Natural killer cell (primary cell): ENCODE measurements around the gene EBF3. TPM values are rescaled to one million over a fixed set of nuclear protein-coding genes. Genes with fewer than 3 reads are reported as not detected.

Experiments
- ATAC-seq, 3 donors: fragments of 150-1000 bp in 2 of 3; fragments of 200-7000 bp in 1 of 3; cut with Tn5 transposase; 1 replicate in 1 of 3; 2 replicates in 2 of 3; pipeline ENCODE4 v1.10.0; 2021; ENCODE audit warnings: mild to moderate bottlenecking in 2 of 3, moderate library complexity in 2 of 3
- DNase-seq, 2 donors: peaks; one replicate each; pipeline versions ENCODE4 v3.0.0 to v3.0.0-alpha.2; 2013 to 2021; ENCODE audit warnings: mixed read lengths in 1 of 2
- H3K27ac ChIP-seq: one replicate; pipeline ENCODE4 v1.5.1; 2013; ENCODE audit warnings: mild to moderate bottlenecking, low read length
- H3K27me3 ChIP-seq: one replicate; pipeline ENCODE4 v1.6.1; 2013; ENCODE audit warnings: low read length; ENCODE audit not compliant: control insufficient read depth, insufficient read depth
- H3K36me3 ChIP-seq: one replicate; pipeline ENCODE4 v1.6.1; 2013; ENCODE audit warnings: low read length; ENCODE audit not compliant: control insufficient read depth, insufficient read depth
- H3K4me1 ChIP-seq: one replicate; pipeline ENCODE4 v1.6.1; 2013; ENCODE audit warnings: low read length; ENCODE audit not compliant: control insufficient read depth, insufficient read depth
- H3K4me3 ChIP-seq: one replicate; pipeline ENCODE4 v1.5.1; 2013; ENCODE audit warnings: low read length
- H3K9me3 ChIP-seq: one replicate; pipeline ENCODE4 v1.6.1; 2013; ENCODE audit warnings: low read length; ENCODE audit not compliant: control insufficient read depth, insufficient read depth
- H3K27ac Mint-ChIP-seq, 2 donors: one replicate each; pipeline ENCODE4 v1.8.0; 2022; ENCODE audit warnings: mild to moderate bottlenecking in 2 of 2, mixed read lengths in 2 of 2, moderate library complexity in 1 of 2
- H3K27me3 Mint-ChIP-seq, 2 donors: one replicate each; pipeline ENCODE4 v1.8.0; 2022; ENCODE audit warnings: low read depth in 2 of 2, mixed read lengths in 2 of 2
- H3K36me3 Mint-ChIP-seq: one replicate; pipeline ENCODE4 v1.8.0; 2022; ENCODE audit warnings: mixed read lengths
- H3K4me1 Mint-ChIP-seq, 2 donors: one replicate each; pipeline ENCODE4 v1.8.0; 2022; ENCODE audit warnings: mixed read lengths in 2 of 2
- H3K4me3 Mint-ChIP-seq: one replicate; pipeline ENCODE4 v1.8.0; 2022; ENCODE audit warnings: mild to moderate bottlenecking, moderate library complexity, mixed read lengths
- H3K9me3 Mint-ChIP-seq, 2 donors: one replicate each; pipeline ENCODE4 v1.8.0; 2022; ENCODE audit warnings: mixed read lengths in 2 of 2
- WGBS: methylation state at CpG from one replicate; pipeline ENCODE4 v1.1.7; 2013; ENCODE audit warnings: missing lambda C conversion rate; ENCODE audit not compliant: insufficient coverage; 5-methylcytosine and 5-hydroxymethylcytosine counted together
- intact Hi-C: fragments of 100-400 bp; cut with micrococcal nuclease; formaldehyde crosslinking; loops from one replicate; pipeline ENCODE4 v1.14.2; 2022
- total RNA-seq, 4 donors: library from RNA; stranded (reverse); fragments of 120-200 nt in 1 of 4; gene quantifications; one replicate each; pipeline versions ENCODE4 v1.2.3 to v1.2.4, GENCODE V29; 2013 to 2022
- TF ChIP-seq, protein P1 (sequence below): fragments of 200-600 bp; IDR thresholded peaks from one replicate; pipeline ENCODE4 v1.8.0; 2022; ENCODE audit warnings: antibody characterized with exemption

EBF3 gene
- total RNA-seq, 3 donors from 2014 or later (not counting 1 experiment from before 2014, with no cell fraction given) = not detected

- Mint-ChIP-seq H3K9me3 (no peaks in the 10 kb centered on the region), H3K36me3 (peaks cover 6% of the 10 kb centered on the region), H3K27ac (no peak overlapping the region), H3K27me3 (peaks cover 55 to 61% of the 10 kb centered on the region in 2 donors), H3K4me3 (peak overlapping the region; percentile 58), H3K4me1 (peaks cover 0 to 6% of the 10 kb centered on the region in 2 donors)
- TF ChIP-seq, protein P1, sequence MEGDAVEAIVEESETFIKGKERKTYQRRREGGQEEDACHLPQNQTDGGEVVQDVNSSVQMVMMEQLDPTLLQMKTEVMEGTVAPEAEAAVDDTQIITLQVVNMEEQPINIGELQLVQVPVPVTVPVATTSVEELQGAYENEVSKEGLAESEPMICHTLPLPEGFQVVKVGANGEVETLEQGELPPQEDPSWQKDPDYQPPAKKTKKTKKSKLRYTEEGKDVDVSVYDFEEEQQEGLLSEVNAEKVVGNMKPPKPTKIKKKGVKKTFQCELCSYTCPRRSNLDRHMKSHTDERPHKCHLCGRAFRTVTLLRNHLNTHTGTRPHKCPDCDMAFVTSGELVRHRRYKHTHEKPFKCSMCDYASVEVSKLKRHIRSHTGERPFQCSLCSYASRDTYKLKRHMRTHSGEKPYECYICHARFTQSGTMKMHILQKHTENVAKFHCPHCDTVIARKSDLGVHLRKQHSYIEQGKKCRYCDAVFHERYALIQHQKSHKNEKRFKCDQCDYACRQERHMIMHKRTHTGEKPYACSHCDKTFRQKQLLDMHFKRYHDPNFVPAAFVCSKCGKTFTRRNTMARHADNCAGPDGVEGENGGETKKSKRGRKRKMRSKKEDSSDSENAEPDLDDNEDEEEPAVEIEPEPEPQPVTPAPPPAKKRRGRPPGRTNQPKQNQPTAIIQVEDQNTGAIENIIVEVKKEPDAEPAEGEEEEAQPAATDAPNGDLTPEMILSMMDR = no peak
- no peaks in the 10 kb centered on the region for H3K4me1 ChIP-seq
- intact Hi-C loops = no loop called here
- peaks cover 39% of the 10 kb centered on the region for H3K27me3 ChIP-seq
- no peak for DNase-seq
- H3K36me3 ChIP-seq = no peaks in the 10 kb centered on the region
- H3K27ac ChIP-seq = no peak overlapping the region
- no peaks in the 10 kb centered on the region for H3K9me3 ChIP-seq
- 6% methylated on average over 81 of the region's 84 CpGs for WGBS
- ATAC-seq = no peak
- H3K4me3 ChIP-seq = no peak overlapping the region
Observed at GRCh38 chr10:129972145-129972965, 8.3 kb upstream of the EBF3 start.

DNA sequence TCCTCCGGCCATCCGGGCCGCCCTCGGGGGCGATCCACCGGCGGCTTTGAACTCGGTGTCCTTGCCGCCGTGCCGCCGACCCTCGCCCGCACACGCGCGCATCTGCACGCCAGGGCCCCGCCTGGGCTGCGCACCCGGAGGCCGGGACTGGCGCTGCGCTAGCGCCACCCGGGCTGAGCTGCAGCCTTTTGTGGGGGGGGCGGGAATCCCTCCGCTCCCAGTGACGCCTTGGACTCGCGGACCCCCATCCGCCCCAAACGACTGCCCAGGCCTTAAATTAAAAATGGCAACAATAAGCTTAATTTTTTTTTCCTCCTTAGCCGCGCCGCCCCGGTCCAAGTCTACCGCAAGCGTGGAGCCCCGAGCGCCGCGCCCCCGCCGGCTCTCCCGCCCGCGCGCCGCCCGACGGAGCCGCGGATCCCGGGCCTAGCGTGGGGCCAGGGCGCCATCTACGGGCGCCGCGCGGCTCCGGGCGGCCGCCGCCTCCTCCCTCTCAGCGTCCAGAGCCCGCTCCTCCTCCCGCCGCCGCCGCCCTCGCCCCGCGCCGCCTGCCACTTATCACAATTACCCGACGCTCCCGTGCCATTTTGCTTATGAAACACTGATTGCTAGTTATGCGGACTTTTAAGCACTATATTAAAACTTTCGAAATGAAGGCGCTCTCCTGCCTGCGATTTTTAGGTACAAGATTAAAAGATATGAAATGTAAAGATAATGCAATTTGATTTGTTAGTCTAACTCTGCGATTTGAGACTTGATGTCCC is 7.5 kb upstream of the EBF3 start:
- H3K27ac ChIP-seq = no peak overlapping the region
- H3K36me3 Mint-ChIP-seq = peaks cover 6% of the 10 kb centered on the region
- H3K27me3 ChIP-seq = peaks cover 41% of the 10 kb centered on the region
- peak in 2 of 3 donors; percentile 50 to 70 for ATAC-seq
- peaks cover 51 to 53% of the 10 kb centered on the region in 2 donors for H3K27me3 Mint-ChIP-seq
- H3K4me3 Mint-ChIP-seq = peak overlapping the region; percentile 58
- intact Hi-C loops = no loop called here
- no peak overlapping the region for H3K27ac Mint-ChIP-seq
- no peaks in the 10 kb centered on the region for H3K4me1 ChIP-seq
- peak in 1 of 2 donors; percentile 61 for DNase-seq
- no peaks in the 10 kb centered on the region for H3K9me3 ChIP-seq
- WGBS = 2% methylated on average over 83 of the region's 84 CpGs
- H3K4me3 ChIP-seq = no peak overlapping the region
- TF ChIP-seq, protein P1 = no peak
- H3K36me3 ChIP-seq = no peaks in the 10 kb centered on the region
- no peaks in the 10 kb centered on the region for H3K9me3 Mint-ChIP-seq
- H3K4me1 Mint-ChIP-seq = peaks cover 0 to 6% of the 10 kb centered on the region in 2 donors

- no peaks in the 10 kb centered on the region for H3K36me3 ChIP-seq
- no peaks in the 10 kb centered on the region for H3K4me1 ChIP-seq
- peaks cover 6% of the 10 kb centered on the region for H3K36me3 Mint-ChIP-seq
- H3K9me3 ChIP-seq = no peaks in the 10 kb centered on the region
- intact Hi-C loops = no loop called here
- TF ChIP-seq, protein P1 = no peak
- 3% methylated on average over 58 of the region's 58 CpGs for WGBS
- H3K27me3 Mint-ChIP-seq = peaks cover 53 to 55% of the 10 kb centered on the region in 2 donors
- H3K9me3 Mint-ChIP-seq = no peaks in the 10 kb centered on the region
- H3K27me3 ChIP-seq = peaks cover 48% of the 10 kb centered on the region
- peaks cover 0 to 6% of the 10 kb centered on the region in 2 donors for H3K4me1 Mint-ChIP-seq
- no peak overlapping the region for H3K27ac ChIP-seq
- H3K4me3 ChIP-seq = no peak overlapping the region
- ATAC-seq (no peak), DNase-seq (no peak)
- H3K27ac Mint-ChIP-seq = peak overlapping the region in 1 of 2 donors; percentile 32
- peak overlapping the region; percentile 50 for H3K4me3 Mint-ChIP-seq
Observed at GRCh38 chr10:129970465-129971364, 6.6 kb upstream of the EBF3 start.
